Prostate gland (tissue), 2 donors: Measurements from ENCODE around the gene TUBB1. TPM values are rescaled to one million over a fixed set of nuclear protein-coding genes. Genes with fewer than 3 reads are reported as not detected.
"Not testable (repeated sequence)": the region's sequence is repeated elsewhere in the genome, so short reads cannot be mapped to it uniquely, and the experiment has no call there.

Source experiments
- DNase-seq: peaks from one replicate; pipeline ENCODE4 v3.0.0-alpha.2; 2019; ENCODE audit warnings: low spot score
- H3K27ac ChIP-seq, 2 donors: fragments of 200-600 bp; sonication (generic); 2 replicates each; pipeline ENCODE4 v1.5.1; 2017 to 2019
- H3K27me3 ChIP-seq: fragments of 200-600 bp; sonication (generic); replicated peaks from 2 replicates; pipeline ENCODE4 v1.5.1; 2019; ENCODE audit not compliant: insufficient read depth
- H3K36me3 ChIP-seq, 2 donors: fragments of 200-600 bp; sonication (generic); 1 replicate in 1 of 2; 2 replicates in 1 of 2; pipeline versions ENCODE4 v1.5.1 to v1.8.1; 2017 to 2019
- H3K4me1 ChIP-seq: fragments of 200-600 bp; sonication (generic); replicated peaks from 2 replicates; pipeline ENCODE4 v1.5.1; 2019
- H3K4me3 ChIP-seq, 2 donors: fragments of 200-600 bp; sonication (generic); 2 replicates each; pipeline ENCODE4 v1.5.1; 2017 to 2019
- H3K9me3 ChIP-seq: fragments of 200-600 bp; sonication (generic); 2 replicates; pipeline ENCODE4 v1.5.1; 2017
- POLR2A ChIP-seq: fragments of 450-650 bp; IDR thresholded peaks from one replicate; pipeline ENCODE4 v1.6.1; 2016; ENCODE audit warnings: antibody characterized with exemption, mild to moderate bottlenecking
- POLR2AphosphoS5 ChIP-seq: sonication (generic); formaldehyde crosslinking; IDR thresholded peaks from one replicate; pipeline ENCODE4 v1.6.1; 2017; ENCODE audit warnings: antibody characterized with exemption
- WGBS: methylation state at CpG from one replicate; pipeline ENCODE4 v1.1.5; 2018; 5-methylcytosine and 5-hydroxymethylcytosine counted together
- intact Hi-C: fragments of 100-400 bp; cut with DNase I; formaldehyde crosslinking; loops from one replicate; pipeline ENCODE4 v1.14.2; 2022
- total RNA-seq, 2 donors: library from RNA; depleted of rRNA; stranded (reverse); fragments of >200 nt; gene quantifications; one replicate each; pipeline ENCODE4 v1.1.0, GENCODE V29; 2016
- TF ChIP-seq, protein P1 (sequence below), 4 experiments: fragments of 200-600 bp in 2 of 4; fragments of 450-650 bp in 2 of 4; sonication (generic) in 2 of 4; IDR thresholded peaks; 1 replicate in 3 of 4; 2 replicates in 1 of 4; pipeline ENCODE4 v1.5.1; 2016 to 2019; ENCODE audit warnings: antibody characterized with exemption in 4 of 4, mild to moderate bottlenecking in 2 of 4, moderate library complexity in 2 of 4

TUBB1 gene
- total RNA-seq, 2 donors from 2014 or later = not detected

DNA sequence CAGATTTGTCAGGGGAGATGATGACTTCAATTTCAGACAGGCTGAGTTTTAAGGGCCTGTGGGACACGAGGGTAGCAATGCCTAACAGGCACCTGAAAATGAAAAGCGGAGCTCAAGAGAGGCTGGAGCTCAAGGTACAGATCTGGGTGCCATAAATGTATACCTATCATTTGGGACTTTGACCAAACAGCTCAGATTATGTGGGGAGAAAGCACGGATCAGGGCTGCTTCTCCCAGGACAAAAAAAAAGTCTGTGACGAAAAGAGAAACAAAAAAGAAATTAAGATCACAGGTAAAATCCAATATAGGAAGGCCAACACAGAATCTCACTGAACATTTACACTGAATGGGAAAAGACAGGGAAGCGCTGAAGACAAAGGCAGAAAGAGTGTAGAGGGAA, 21.4 kb downstream of the TUBB1 start:
- Histone ChIP-seq H3K4me3 (no peak overlapping the region), H3K27me3 (no peaks in the 10 kb centered on the region), H3K36me3 (no peaks in the 10 kb centered on the region), H3K4me1 (peaks cover 4% of the 10 kb centered on the region), H3K9me3 (no peaks in the 10 kb centered on the region), H3K27ac (no peak overlapping the region)
- TF ChIP-seq POLR2AphosphoS5 (no peak), POLR2A (no peak)
- TF ChIP-seq, protein P1, sequence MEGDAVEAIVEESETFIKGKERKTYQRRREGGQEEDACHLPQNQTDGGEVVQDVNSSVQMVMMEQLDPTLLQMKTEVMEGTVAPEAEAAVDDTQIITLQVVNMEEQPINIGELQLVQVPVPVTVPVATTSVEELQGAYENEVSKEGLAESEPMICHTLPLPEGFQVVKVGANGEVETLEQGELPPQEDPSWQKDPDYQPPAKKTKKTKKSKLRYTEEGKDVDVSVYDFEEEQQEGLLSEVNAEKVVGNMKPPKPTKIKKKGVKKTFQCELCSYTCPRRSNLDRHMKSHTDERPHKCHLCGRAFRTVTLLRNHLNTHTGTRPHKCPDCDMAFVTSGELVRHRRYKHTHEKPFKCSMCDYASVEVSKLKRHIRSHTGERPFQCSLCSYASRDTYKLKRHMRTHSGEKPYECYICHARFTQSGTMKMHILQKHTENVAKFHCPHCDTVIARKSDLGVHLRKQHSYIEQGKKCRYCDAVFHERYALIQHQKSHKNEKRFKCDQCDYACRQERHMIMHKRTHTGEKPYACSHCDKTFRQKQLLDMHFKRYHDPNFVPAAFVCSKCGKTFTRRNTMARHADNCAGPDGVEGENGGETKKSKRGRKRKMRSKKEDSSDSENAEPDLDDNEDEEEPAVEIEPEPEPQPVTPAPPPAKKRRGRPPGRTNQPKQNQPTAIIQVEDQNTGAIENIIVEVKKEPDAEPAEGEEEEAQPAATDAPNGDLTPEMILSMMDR (IDR thresholded peaks at IDR 0.05) = no peak
- no peak for DNase-seq
- intact Hi-C loops = no loop called here
- 85% methylated on average over 5 of the region's 5 CpGs for WGBS

DNA sequence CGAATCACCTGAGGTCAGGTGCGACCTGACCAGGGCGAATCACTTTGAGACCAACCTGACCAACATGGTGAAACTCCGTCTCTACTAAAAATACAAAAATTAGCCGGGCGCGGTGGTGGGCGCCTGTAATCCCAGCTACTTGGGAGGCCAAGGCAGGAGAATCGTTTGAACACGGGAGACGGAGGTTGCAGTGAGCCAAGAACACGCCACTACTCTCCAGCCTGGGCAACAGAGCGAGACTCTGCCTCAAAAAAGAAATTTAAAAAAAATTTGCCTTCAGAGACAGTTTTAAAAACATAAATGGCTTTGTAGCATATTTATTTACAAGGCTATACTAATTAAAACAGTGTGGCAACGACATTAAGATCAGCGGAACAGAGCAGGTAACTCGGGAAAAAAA, 22.3 kb downstream of the TUBB1 start:
- DNase-seq, H3K4me1 ChIP-seq, H3K36me3 ChIP-seq, intact Hi-C loops, H3K27me3 ChIP-seq, H3K9me3 ChIP-seq, H3K27ac ChIP-seq: not testable (repeated sequence)
- 86% methylated on average over 16 of the region's 16 CpGs for WGBS
- H3K4me3 ChIP-seq = peak overlapping the region in 1 of 2 donors; percentile 90

DNA sequence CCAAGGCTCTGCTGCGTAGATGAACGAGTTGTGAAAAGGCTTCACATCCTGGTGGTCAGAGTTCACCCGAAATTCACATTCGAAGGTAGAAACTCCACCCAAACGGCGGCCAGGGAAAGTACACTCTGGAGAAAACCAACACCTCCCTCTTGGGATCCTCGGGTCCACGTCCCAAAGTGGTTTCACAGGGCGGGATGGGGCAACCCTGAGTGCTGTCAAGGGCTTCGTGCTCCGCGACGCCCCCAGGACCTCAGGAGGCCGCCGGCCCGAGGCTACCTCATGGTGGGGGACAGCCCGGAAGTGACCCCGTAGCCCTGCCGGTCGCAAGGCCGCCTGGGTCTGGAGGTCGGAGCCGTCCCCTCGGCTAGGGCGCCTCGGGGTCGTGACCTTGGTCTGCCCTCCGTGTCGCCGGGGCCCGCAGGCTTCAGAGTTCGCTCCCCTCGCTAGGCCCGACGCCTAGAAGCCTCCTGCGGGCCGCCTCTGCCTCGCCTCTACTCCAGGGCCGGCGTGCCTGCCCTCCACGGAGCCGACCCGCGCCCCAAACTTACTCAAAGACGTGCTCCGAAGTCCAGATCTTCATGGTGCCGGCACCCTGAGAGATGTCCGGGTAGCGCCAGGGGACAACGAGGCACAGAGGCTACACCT, 23.0 kb downstream of the TUBB1 start, which contains the start of gene PRELID3B:
Gene PRELID3B, minus strand, starts transcription at position 636 of the 645 bp plus-strand sequence. Its CDS starts 56 bp downstream, at position 580.
- Histone ChIP-seq H3K9me3 (no peaks in the 10 kb centered on the region), H3K4me1 (peaks cover 4% of the 10 kb centered on the region), H3K4me3 (peak within 1 kb of the TSS; percentile 90 to 93), H3K36me3 (no peaks in the 10 kb centered on the region), H3K27me3 (no peaks in the 10 kb centered on the region), H3K27ac (peak within 1 kb of the TSS; percentile 71 to 72)
- no peak for TF ChIP-seq POLR2A
- no peak for TF ChIP-seq POLR2AphosphoS5
- TF ChIP-seq, protein P1 (IDR thresholded peaks at IDR 0.05) = no peak
- intact Hi-C loops = no loop called here
- DNase-seq = no peak
- WGBS = under 1% methylated on average over 27 of the region's 50 CpGs

DNA sequence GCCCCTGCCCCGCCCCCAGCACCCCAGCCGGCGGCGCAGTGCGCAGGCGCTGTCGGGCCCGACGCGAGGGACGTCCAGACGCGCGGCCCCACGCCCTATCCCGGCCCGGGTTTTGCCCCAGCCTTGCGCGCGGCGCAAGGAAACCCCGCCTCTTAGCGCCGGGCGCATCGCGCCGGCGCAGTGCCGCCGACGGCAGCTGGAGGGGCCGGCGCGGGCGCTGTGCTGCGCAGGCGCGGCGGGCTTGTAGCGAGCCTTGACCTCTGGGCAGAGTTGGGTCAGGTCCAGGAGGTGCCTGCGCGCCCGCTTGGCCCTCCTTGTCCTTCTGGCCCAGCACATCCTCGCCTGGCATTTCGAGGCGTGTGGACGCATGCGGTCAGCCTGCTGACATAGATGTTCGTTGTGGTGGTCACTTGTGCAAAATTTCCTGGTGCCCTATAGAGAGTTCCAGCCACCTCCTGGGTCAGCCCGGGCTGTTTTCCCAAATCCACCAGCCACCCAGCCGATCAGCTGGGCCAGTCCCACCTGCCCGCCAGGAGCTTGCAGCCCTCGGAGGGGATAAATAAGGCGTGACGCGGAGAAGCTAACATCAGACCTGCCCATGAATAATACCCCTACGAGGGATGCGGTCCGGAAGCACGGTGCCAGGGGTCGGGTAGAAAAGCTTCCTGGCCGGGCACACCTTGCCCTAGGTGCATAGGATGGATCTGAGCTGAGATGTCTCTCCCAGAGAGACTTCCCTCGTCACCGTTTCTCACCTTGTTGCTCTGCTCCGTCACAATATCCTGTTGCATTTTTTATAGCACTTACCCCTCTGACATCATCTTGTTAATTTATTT, 23.8 kb downstream of the TUBB1 start:
- 18% methylated on average over 48 of the region's 66 CpGs for WGBS
- H3K4me3 ChIP-seq = peak overlapping the region; percentile 90 to 93
- intact Hi-C loops = no loop called here
- DNase-seq = peak; percentile 86
- no peaks in the 10 kb centered on the region for H3K27me3 ChIP-seq
- H3K27ac ChIP-seq = peak overlapping the region; percentile 71 to 72
- H3K36me3 ChIP-seq = no peaks in the 10 kb centered on the region
- TF ChIP-seq POLR2A (no peak), POLR2AphosphoS5 (peak; percentile 11)
- TF ChIP-seq, protein P1 (IDR thresholded peaks at IDR 0.05) = peak in 2 of 4 experiments; percentile 47 to 60
- H3K9me3 ChIP-seq = no peaks in the 10 kb centered on the region
- peaks cover 4% of the 10 kb centered on the region for H3K4me1 ChIP-seq

DNA sequence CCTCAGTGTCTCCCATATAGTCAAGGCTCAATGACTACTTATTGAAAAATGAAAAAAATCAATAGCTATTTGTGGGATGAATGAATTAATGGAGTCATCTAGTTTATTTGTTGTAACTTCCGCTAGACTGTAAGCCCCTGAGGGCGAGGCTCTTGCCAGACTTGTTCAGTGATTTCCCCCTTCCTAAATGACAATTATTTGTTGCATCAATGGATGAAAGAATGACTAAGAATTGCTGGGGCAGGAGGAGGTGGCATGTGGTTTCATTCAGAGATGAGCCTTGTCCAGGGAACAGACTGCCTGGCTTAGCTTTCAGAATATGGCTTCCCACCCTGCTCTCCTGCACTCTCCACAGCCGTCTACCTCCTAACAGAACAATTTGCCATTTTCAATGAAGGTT, 24.5 kb downstream of the TUBB1 start:
- Histone ChIP-seq H3K27ac (no peak overlapping the region), H3K27me3 (no peaks in the 10 kb centered on the region), H3K9me3 (no peaks in the 10 kb centered on the region), H3K36me3 (no peaks in the 10 kb centered on the region), H3K4me3 (no peak overlapping the region), H3K4me1 (peaks cover 4% of the 10 kb centered on the region)
- 74% methylated on average over 3 of the region's 3 CpGs for WGBS
- intact Hi-C loops = no loop called here
- no peak for TF ChIP-seq POLR2AphosphoS5
- no peak for TF ChIP-seq POLR2A
- TF ChIP-seq, protein P1 (IDR thresholded peaks at IDR 0.05) = no peak
- DNase-seq = no peak
